OCI-LY7 (cell line): ENCODE results near the gene BRSK2. TPM values are rescaled to one million over a fixed set of nuclear protein-coding genes. Genes with fewer than 3 reads are reported as not detected.

Experiments
- BruUV-seq: library from RNA; stranded (reverse); fragments of 400-500 nt; replicated peaks from 2 replicates; lab custom pipeline; 2021; lab: Mats Ljungman, UMichigan
- CTCF ChIA-PET: fragments of 300-600 bp; sonication (Branson Sonifier 250); formaldehyde crosslinking; loops from one replicate; lab custom pipeline; 2022; ENCODE audit warnings: antibody characterized with exemption; ENCODE audit not compliant: unreplicated experiment; lab: Charles Lee
- POLR2A ChIA-PET: fragments of 300-600 bp; sonication (Branson Sonifier 250); formaldehyde crosslinking; loops from one replicate; lab custom pipeline; 2022; ENCODE audit warnings: antibody characterized with exemption; lab: Charles Lee
- DNase-seq: peaks from one replicate; pipeline ENCODE4 v3.0.0-alpha.2; 2015; ENCODE audit warnings: low spot score
- H2AFZ ChIP-seq: fragments of 200-600 bp; sonication (generic), shearing (Covaris generic); 2 replicates; pipeline ENCODE4 v1.6.1; 2014; ENCODE audit warnings: mild to moderate bottlenecking, antibody characterized with exemption, low read length, moderate library complexity
- H3K27ac ChIP-seq: fragments of 200-600 bp; sonication (generic); 2 replicates; pipeline ENCODE4 v1.5.1; 2014; ENCODE audit warnings: mixed run types, low read depth, mild to moderate bottlenecking, moderate library complexity, low read length, inconsistent platforms; ENCODE audit not compliant: poor library complexity, severe bottlenecking
- H3K36me3 ChIP-seq: fragments of 200-600 bp; sonication (generic); 2 replicates; pipeline ENCODE4 v1.6.1; 2014; ENCODE audit warnings: mild to moderate bottlenecking, antibody characterized with exemption, low read length, moderate library complexity, mixed read lengths; ENCODE audit not compliant: insufficient read depth
- H3K4me1 ChIP-seq: fragments of 200-600 bp; sonication (generic); 2 replicates; pipeline ENCODE4 v1.5.1; 2014; ENCODE audit warnings: mild to moderate bottlenecking, low read length; ENCODE audit not compliant: insufficient read depth, poor library complexity, severe bottlenecking
- H3K4me2 ChIP-seq: fragments of 200-600 bp; sonication (generic); 2 replicates; pipeline ENCODE4 v1.6.1; 2014; ENCODE audit warnings: mild to moderate bottlenecking, low read length
- H3K4me3 ChIP-seq: fragments of 200-600 bp; sonication (generic); 2 replicates; pipeline ENCODE4 v1.5.1; 2014; ENCODE audit warnings: mild to moderate bottlenecking, low read depth, low read length; ENCODE audit not compliant: poor library complexity, severe bottlenecking
- H3K79me2 ChIP-seq: fragments of 200-600 bp; sonication (generic); 2 replicates; pipeline ENCODE4 v1.6.1; 2016; ENCODE audit warnings: low read depth, mild to moderate bottlenecking, low read length, moderate library complexity, mixed read lengths; ENCODE audit not compliant: insufficient read depth
- H3K9me2 ChIP-seq: fragments of 200-600 bp; sonication (generic); 2 replicates; pipeline ENCODE4 v1.6.1; 2016; ENCODE audit warnings: mild to moderate bottlenecking, low read length, mixed read lengths; ENCODE audit not compliant: insufficient read depth
- H3K9me3 ChIP-seq: fragments of 200-600 bp; sonication (generic); 2 replicates; pipeline ENCODE4 v1.6.1; 2014; ENCODE audit warnings: mild to moderate bottlenecking, mixed run types, low read length, mixed read lengths
- H4K20me1 ChIP-seq: fragments of 200-600 bp; sonication (generic); 2 replicates; pipeline ENCODE4 v1.6.1; 2014; ENCODE audit warnings: mild to moderate bottlenecking, antibody characterized with exemption, low read length, moderate library complexity, mixed read lengths; ENCODE audit not compliant: insufficient read depth
- EZH2phosphoT487 ChIP-seq: fragments of 200-600 bp; sonication (generic); IDR thresholded peaks from 2 replicates; pipeline ENCODE4 v1.6.1; 2018; ENCODE audit warnings: low read depth, borderline replicate concordance, mild to moderate bottlenecking, mixed run types, antibody characterized with exemption, low read length, moderate library complexity, mixed read lengths
- intact Hi-C: fragments of 100-400 bp; cut with micrococcal nuclease; formaldehyde crosslinking; loops from one replicate; pipeline ENCODE4 v1.10.0; 2022; ENCODE audit not compliant: unreplicated experiment
- total RNA-seq, 2 experiments: library from RNA; depleted of rRNA in 1 of 2; stranded (reverse); fragments of >200 nt in 1 of 2; shearing (Covaris generic) in 1 of 2; gene quantifications; 2 replicates each; pipeline ENCODE4 v1.2.3, GENCODE V29; 2014 to 2022
- TF ChIP-seq, protein P1 (sequence below): fragments of 200-600 bp; sonication (generic); conservative IDR thresholded peaks from 2 replicates; pipeline ENCODE4 v1.5.1; 2014; ENCODE audit warnings: mild to moderate bottlenecking, antibody characterized with exemption, low read length, moderate library complexity, mixed read lengths

Gene BRSK2
- total RNA-seq, 2 experiments from 2014 or later = not detected

GRCh38 chr11:1341928-1342524 is 47.7 kb upstream of the BRSK2 start:
- TF ChIP-seq, protein P1, sequence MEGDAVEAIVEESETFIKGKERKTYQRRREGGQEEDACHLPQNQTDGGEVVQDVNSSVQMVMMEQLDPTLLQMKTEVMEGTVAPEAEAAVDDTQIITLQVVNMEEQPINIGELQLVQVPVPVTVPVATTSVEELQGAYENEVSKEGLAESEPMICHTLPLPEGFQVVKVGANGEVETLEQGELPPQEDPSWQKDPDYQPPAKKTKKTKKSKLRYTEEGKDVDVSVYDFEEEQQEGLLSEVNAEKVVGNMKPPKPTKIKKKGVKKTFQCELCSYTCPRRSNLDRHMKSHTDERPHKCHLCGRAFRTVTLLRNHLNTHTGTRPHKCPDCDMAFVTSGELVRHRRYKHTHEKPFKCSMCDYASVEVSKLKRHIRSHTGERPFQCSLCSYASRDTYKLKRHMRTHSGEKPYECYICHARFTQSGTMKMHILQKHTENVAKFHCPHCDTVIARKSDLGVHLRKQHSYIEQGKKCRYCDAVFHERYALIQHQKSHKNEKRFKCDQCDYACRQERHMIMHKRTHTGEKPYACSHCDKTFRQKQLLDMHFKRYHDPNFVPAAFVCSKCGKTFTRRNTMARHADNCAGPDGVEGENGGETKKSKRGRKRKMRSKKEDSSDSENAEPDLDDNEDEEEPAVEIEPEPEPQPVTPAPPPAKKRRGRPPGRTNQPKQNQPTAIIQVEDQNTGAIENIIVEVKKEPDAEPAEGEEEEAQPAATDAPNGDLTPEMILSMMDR = no peak
- TF ChIP-seq EZH2phosphoT487 = no peak
- DNase-seq = no peak
- no TSS peak for BruUV-seq
- H3K4me1 ChIP-seq = no peaks in the 10 kb centered on the region
- H3K27ac ChIP-seq = no peak overlapping the region
- H2AFZ ChIP-seq = no peak overlapping the region
- H3K4me2 ChIP-seq = no peak overlapping the region
- H3K79me2 ChIP-seq = no peaks in the 10 kb centered on the region
- no peaks in the 10 kb centered on the region for H3K36me3 ChIP-seq
- no peak overlapping the region for H3K4me3 ChIP-seq
- intact Hi-C loops = no loop called here
- H3K9me2 ChIP-seq = no peaks in the 10 kb centered on the region
- ChIA-PET POLR2A (no interaction called here), CTCF (no interaction called here)
- H4K20me1 ChIP-seq = no peaks in the 10 kb centered on the region
- no peaks in the 10 kb centered on the region for H3K9me3 ChIP-seq

GRCh38 chr11:1342946-1343345 is 46.8 kb upstream of the BRSK2 start:
- Histone ChIP-seq H3K79me2 (no peaks in the 10 kb centered on the region), H3K4me2 (no peak overlapping the region), H3K9me3 (no peaks in the 10 kb centered on the region), H3K4me3 (no peak overlapping the region), H3K36me3 (no peaks in the 10 kb centered on the region), H2AFZ (no peak overlapping the region), H3K9me2 (no peaks in the 10 kb centered on the region), H3K27ac (no peak overlapping the region), H4K20me1 (no peaks in the 10 kb centered on the region), H3K4me1 (no peaks in the 10 kb centered on the region)
- BruUV-seq = no TSS peak
- intact Hi-C loops = no loop called here
- ChIA-PET CTCF (no interaction called here), POLR2A (no interaction called here)
- TF ChIP-seq, protein P1 = no peak
- TF ChIP-seq EZH2phosphoT487 = no peak
- DNase-seq = no peak

GRCh38 chr11:1343391-1344055 is 46.2 kb upstream of the BRSK2 start:
- CTCF ChIA-PET = no interaction called here

More at GRCh38 chr11:1343391-1344055, 46.2 kb upstream of the BRSK2 start:
- no peak for DNase-seq
- Histone ChIP-seq H3K4me1 (no peaks in the 10 kb centered on the region), H4K20me1 (no peaks in the 10 kb centered on the region), H3K4me2 (no peak overlapping the region), H3K27ac (no peak overlapping the region), H3K9me3 (no peaks in the 10 kb centered on the region), H3K4me3 (no peak overlapping the region), H3K9me2 (no peaks in the 10 kb centered on the region), H2AFZ (no peak overlapping the region), H3K36me3 (no peaks in the 10 kb centered on the region), H3K79me2 (no peaks in the 10 kb centered on the region)
- intact Hi-C loops = no loop called here
- TF ChIP-seq, protein P1 = no peak
- no peak for TF ChIP-seq EZH2phosphoT487
- BruUV-seq = no TSS peak
- POLR2A ChIA-PET = no interaction called here
